Muscle layer of colon (tissue), 2 donors: Measurements from ENCODE around the gene JCAD.

Experiments
- H3K27ac ChIP-seq: one replicate; pipeline ENCODE4 v1.7.0; 2013; ENCODE audit warnings: low read depth, mild to moderate bottlenecking, low read length, moderate library complexity
- H3K27me3 ChIP-seq, 2 donors: one replicate each; pipeline ENCODE4 v1.7.0; 2013; ENCODE audit warnings: low read length in 2 of 2, mild to moderate bottlenecking in 2 of 2; ENCODE audit not compliant: insufficient read depth in 2 of 2, control insufficient read depth in 1 of 2
- H3K36me3 ChIP-seq: one replicate; pipeline ENCODE4 v1.7.0; 2013; ENCODE audit warnings: mild to moderate bottlenecking, low read length; ENCODE audit not compliant: insufficient read depth
- H3K4me1 ChIP-seq: one replicate; pipeline ENCODE4 v1.7.0; 2013; ENCODE audit warnings: mild to moderate bottlenecking, low read length; ENCODE audit not compliant: insufficient read depth
- H3K4me3 ChIP-seq, 2 donors: one replicate each; pipeline ENCODE4 v1.7.0; 2013; ENCODE audit warnings: low read length in 2 of 2, low read depth in 1 of 2, mild to moderate bottlenecking in 1 of 2, moderate library complexity in 1 of 2
- H3K9ac ChIP-seq: one replicate; pipeline ENCODE4 v1.7.0; 2013; ENCODE audit warnings: low read length
- H3K9me3 ChIP-seq: one replicate; pipeline ENCODE4 v1.7.0; 2013; ENCODE audit warnings: mild to moderate bottlenecking, low read length
- donor health status: abdominal sarcoma.
- donor health status: Adenocarcinoma of cecum.

The JCAD gene

GRCh38 chr10:30055226-30055662, 4.1 kb downstream of the JCAD start:
- H3K27ac ChIP-seq: peak overlapping the region; percentile 88
- no peaks in the 10 kb centered on the region for H3K36me3 ChIP-seq
- H3K9me3 ChIP-seq: no peaks in the 10 kb centered on the region
- H3K4me1 ChIP-seq: peaks cover 46% of the 10 kb centered on the region
- H3K4me3 ChIP-seq: no peak overlapping the region
- no peaks in the 10 kb centered on the region for H3K27me3 ChIP-seq
- H3K9ac ChIP-seq: no peak overlapping the region

GRCh38 chr10:30052062-30052461, 7.3 kb downstream of the JCAD start:
- Histone ChIP-seq H3K36me3 (peaks cover 11% of the 10 kb centered on the region), H3K27ac (no peak overlapping the region)

GRCh38 chr10:30051220-30051619, 8.2 kb downstream of the JCAD start:
- H3K36me3 ChIP-seq: peaks cover 19% of the 10 kb centered on the region
- no peak overlapping the region for H3K4me3 ChIP-seq
- H3K27ac ChIP-seq: peak overlapping the region; percentile 46
- peaks cover 54% of the 10 kb centered on the region for H3K4me1 ChIP-seq
- H3K27me3 ChIP-seq: no peaks in the 10 kb centered on the region
- no peaks in the 10 kb centered on the region for H3K9me3 ChIP-seq
- H3K9ac ChIP-seq: no peak overlapping the region

More at GRCh38 chr10:30052062-30052461, 7.3 kb downstream of the JCAD start:
- H3K27me3 ChIP-seq: no peaks in the 10 kb centered on the region
- H3K4me1 ChIP-seq: peaks cover 56% of the 10 kb centered on the region
- no peak overlapping the region for H3K4me3 ChIP-seq
- no peaks in the 10 kb centered on the region for H3K9me3 ChIP-seq
- no peak overlapping the region for H3K9ac ChIP-seq

GRCh38 chr10:30050411-30050810, 9.0 kb downstream of the JCAD start:
- Histone ChIP-seq H3K9ac (no peak overlapping the region), H3K27me3 (no peaks in the 10 kb centered on the region), H3K4me1 (peaks cover 50% of the 10 kb centered on the region), H3K9me3 (no peaks in the 10 kb centered on the region), H3K36me3 (peaks cover 27% of the 10 kb centered on the region), H3K27ac (no peak overlapping the region), H3K4me3 (no peak overlapping the region)

- Histone ChIP-seq H3K4me1 (peaks cover 53% of the 10 kb centered on the region), H3K4me3 (no peak overlapping the region), H3K9me3 (no peaks in the 10 kb centered on the region), H3K27ac (no peak overlapping the region), H3K27me3 (no peaks in the 10 kb centered on the region), H3K36me3 (peaks cover 40% of the 10 kb centered on the region), H3K9ac (no peak overlapping the region)
These were observed 10.4 kb downstream of the JCAD start for GRCh38 chr10:30048768-30049517.

- H3K4me1 ChIP-seq: peaks cover 58% of the 10 kb centered on the region
- H3K36me3 ChIP-seq: peaks cover 41% of the 10 kb centered on the region
- H3K27ac ChIP-seq: no peak overlapping the region
- H3K9ac ChIP-seq: no peak overlapping the region
- no peaks in the 10 kb centered on the region for H3K27me3 ChIP-seq
- H3K9me3 ChIP-seq: no peaks in the 10 kb centered on the region
- H3K4me3 ChIP-seq: no peak overlapping the region
These were observed 11.4 kb downstream of the JCAD start for GRCh38 chr10:30047924-30048531.

- H3K4me3 ChIP-seq: no peak overlapping the region
- no peaks in the 10 kb centered on the region for H3K27me3 ChIP-seq
- H3K27ac ChIP-seq: no peak overlapping the region
- H3K9ac ChIP-seq: no peak overlapping the region
- peaks cover 41% of the 10 kb centered on the region for H3K36me3 ChIP-seq
- H3K9me3 ChIP-seq: no peaks in the 10 kb centered on the region
- peaks cover 63% of the 10 kb centered on the region for H3K4me1 ChIP-seq
These were observed 12.0 kb downstream of the JCAD start for GRCh38 chr10:30047430-30047829.

GRCh38 chr10:30046476-30046875, 12.9 kb downstream of the JCAD start:
- Histone ChIP-seq H3K4me3 (no peak overlapping the region), H3K9me3 (no peaks in the 10 kb centered on the region), H3K9ac (no peak overlapping the region), H3K27me3 (no peaks in the 10 kb centered on the region), H3K27ac (no peak overlapping the region), H3K36me3 (peaks cover 41% of the 10 kb centered on the region), H3K4me1 (peaks cover 63% of the 10 kb centered on the region)

GRCh38 chr10:30045961-30046360, 13.4 kb downstream of the JCAD start:
- H3K36me3 ChIP-seq: peaks cover 43% of the 10 kb centered on the region
- H3K27ac ChIP-seq: no peak overlapping the region
- H3K27me3 ChIP-seq: no peaks in the 10 kb centered on the region
- H3K4me3 ChIP-seq: no peak overlapping the region
- no peak overlapping the region for H3K9ac ChIP-seq
- no peaks in the 10 kb centered on the region for H3K9me3 ChIP-seq
- peaks cover 65% of the 10 kb centered on the region for H3K4me1 ChIP-seq

GRCh38 chr10:30043476-30044270, 15.7 kb downstream of the JCAD start:
- Histone ChIP-seq H3K9ac (no peak overlapping the region), H3K27me3 (no peaks in the 10 kb centered on the region), H3K36me3 (peaks cover 57% of the 10 kb centered on the region), H3K4me1 (peaks cover 53% of the 10 kb centered on the region), H3K4me3 (no peak overlapping the region), H3K9me3 (no peaks in the 10 kb centered on the region), H3K27ac (no peak overlapping the region)

- Histone ChIP-seq H3K36me3 (peaks cover 52% of the 10 kb centered on the region), H3K4me3 (no peak overlapping the region), H3K9me3 (no peaks in the 10 kb centered on the region), H3K27ac (no peak overlapping the region), H3K27me3 (no peaks in the 10 kb centered on the region), H3K4me1 (peaks cover 52% of the 10 kb centered on the region), H3K9ac (no peak overlapping the region)
These were observed 16.6 kb downstream of the JCAD start for GRCh38 chr10:30042820-30043219.
